Measurements from ENCODE around the gene B3GNT9.

B3GNT9 gene

DNA sequence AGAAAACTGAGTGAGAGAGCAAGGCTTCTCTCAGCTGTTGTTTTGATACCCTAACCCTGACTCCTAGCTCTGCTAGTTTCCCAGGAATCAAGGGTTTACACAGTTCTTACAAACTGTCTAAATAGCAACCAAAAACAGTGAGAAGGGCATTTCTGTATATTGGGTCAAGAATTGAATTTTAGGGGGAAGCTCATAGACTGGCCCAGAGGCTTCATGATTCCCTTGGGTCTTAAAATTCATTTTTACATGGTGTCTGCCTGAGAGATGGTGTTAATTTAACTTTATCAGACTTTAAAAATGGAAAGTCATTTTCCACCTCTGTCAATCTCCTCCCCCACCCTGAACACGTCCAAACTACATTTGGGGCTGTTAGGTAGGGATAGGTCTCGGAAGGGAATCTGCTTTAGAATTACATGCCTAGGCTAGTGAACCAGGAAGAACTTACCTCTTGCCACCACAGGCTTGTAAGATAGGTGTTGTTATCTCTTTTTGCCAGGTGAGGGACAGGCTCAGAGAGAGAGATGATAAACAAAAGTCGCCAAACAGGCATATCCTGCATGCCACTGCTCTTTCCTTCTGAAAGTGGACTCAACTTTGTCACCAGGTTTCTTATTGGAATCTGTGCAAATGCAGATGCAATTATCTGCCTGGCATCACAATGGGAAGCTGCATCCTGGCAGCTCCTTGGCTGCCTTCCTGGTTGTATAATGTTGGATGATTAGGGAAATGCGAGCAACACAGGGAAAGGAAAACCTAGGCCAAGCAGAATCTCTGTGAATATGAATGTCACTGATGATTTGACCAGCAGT, 38.0 kb downstream of the B3GNT9 start:
- TF ChIP-seq, protein P1, sequence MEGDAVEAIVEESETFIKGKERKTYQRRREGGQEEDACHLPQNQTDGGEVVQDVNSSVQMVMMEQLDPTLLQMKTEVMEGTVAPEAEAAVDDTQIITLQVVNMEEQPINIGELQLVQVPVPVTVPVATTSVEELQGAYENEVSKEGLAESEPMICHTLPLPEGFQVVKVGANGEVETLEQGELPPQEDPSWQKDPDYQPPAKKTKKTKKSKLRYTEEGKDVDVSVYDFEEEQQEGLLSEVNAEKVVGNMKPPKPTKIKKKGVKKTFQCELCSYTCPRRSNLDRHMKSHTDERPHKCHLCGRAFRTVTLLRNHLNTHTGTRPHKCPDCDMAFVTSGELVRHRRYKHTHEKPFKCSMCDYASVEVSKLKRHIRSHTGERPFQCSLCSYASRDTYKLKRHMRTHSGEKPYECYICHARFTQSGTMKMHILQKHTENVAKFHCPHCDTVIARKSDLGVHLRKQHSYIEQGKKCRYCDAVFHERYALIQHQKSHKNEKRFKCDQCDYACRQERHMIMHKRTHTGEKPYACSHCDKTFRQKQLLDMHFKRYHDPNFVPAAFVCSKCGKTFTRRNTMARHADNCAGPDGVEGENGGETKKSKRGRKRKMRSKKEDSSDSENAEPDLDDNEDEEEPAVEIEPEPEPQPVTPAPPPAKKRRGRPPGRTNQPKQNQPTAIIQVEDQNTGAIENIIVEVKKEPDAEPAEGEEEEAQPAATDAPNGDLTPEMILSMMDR (IDR thresholded peaks at IDR 0.05; ENCODE audit: insufficient read depth, low read length, missing control alignments), result no peak
- POLR2A ChIA-PET, result no interaction called here

GRCh38 chr16:67111951-67112444, 38.8 kb downstream of the B3GNT9 start:
- no peak overlapping the region for H3K4me3 ChIP-seq (ENCODE audit: low read depth, low read length)
- DNase-seq (ENCODE audit: low read depth, low spot score), result no peak
- CTCF ChIA-PET, result interaction anchor here (0.6 to 3.0 kb wide), 8 partner anchors 9 to 149 kb away, joined by 3 to 12 read pairs (median 4); no protein-coding TSS in a partner anchor
- TF ChIP-seq, protein P1 (IDR thresholded peaks at IDR 0.05; ENCODE audit: insufficient read depth, low read length, missing control alignments), result no peak
- POLR2A ChIA-PET, result no interaction called here

More for the DNA sequence above, 38.0 kb downstream of the B3GNT9 start:
- H3K4me3 ChIP-seq (ENCODE audit: low read depth, low read length), result no peak overlapping the region
- CTCF ChIA-PET, result interaction anchor here (1.6 to 3.0 kb wide), 4 partner anchors 10 to 95 kb away, joined by 4 to 12 read pairs (median 10); no protein-coding TSS in a partner anchor
- DNase-seq (ENCODE audit: low read depth, low spot score), result no peak

- DNase-seq (ENCODE audit: low read depth, low spot score), result no peak
- CTCF ChIA-PET, result interaction anchor here (0.8 to 1.9 kb wide), 4 partner anchors 9 to 96 kb away, joined by 3 to 14 read pairs (median 3); no protein-coding TSS in a partner anchor
- peak within 1 kb of the TSS; percentile 90 for H3K4me3 ChIP-seq (ENCODE audit: low read depth, low read length)
- POLR2A ChIA-PET, result interaction anchor here (1.0 kb wide), 1 partner anchor 8 kb away, joined by 7 read pairs; no protein-coding TSS in a partner anchor
- TF ChIP-seq, protein P1 (IDR thresholded peaks at IDR 0.05; ENCODE audit: insufficient read depth, low read length, missing control alignments), result no peak
These were observed 41.2 kb downstream of the B3GNT9 start, which contains the start of gene PHAF1 for GRCh38 chr16:67109407-67110135. Gene PHAF1 (plus strand): TSS chr16:67109941. CDS start chr16:67110176, 235 bp downstream.

GRCh38 chr16:67108931-67109406, 41.8 kb downstream of the B3GNT9 start:
- CTCF ChIA-PET, result interaction anchor here (1.2 to 1.4 kb wide), 2 partner anchors 21 to 29 kb away, joined by 3 read pairs; no protein-coding TSS in a partner anchor
- POLR2A ChIA-PET, result no interaction called here
- peak overlapping the region; percentile 90 for H3K4me3 ChIP-seq (ENCODE audit: low read depth, low read length)
- TF ChIP-seq, protein P1 (IDR thresholded peaks at IDR 0.05; ENCODE audit: insufficient read depth, low read length, missing control alignments), result no peak
- no peak for DNase-seq (ENCODE audit: low read depth, low spot score)

DNA sequence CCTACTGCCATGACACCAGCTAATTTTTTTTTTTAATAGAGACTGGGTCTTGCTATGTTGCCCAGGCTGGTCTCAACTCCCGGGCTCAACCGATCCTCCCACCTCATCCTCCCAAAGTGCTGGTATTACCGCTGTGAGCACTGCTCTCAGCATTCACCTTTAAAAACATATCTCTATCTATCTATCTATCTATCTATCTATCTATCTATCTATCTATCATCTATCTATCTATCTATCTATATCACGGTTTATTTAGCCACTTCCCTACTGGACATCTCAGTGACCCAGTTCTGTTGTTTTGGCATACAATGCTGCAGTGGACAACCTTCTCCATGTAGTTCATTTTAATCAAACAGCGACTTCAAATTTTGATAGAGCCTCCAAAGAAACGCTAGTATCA, 42.3 kb downstream of the B3GNT9 start:
- no peak for DNase-seq (ENCODE audit: low read depth, low spot score)
- TF ChIP-seq, protein P1 (IDR thresholded peaks at IDR 0.05; ENCODE audit: insufficient read depth, low read length, missing control alignments), result no peak
- POLR2A ChIA-PET, result no interaction called here
- no peak overlapping the region for H3K4me3 ChIP-seq (ENCODE audit: low read depth, low read length)
- CTCF ChIA-PET, result interaction anchor here (1.4 kb wide), 1 partner anchor 22 kb away, joined by 3 read pairs; no protein-coding TSS in a partner anchor
